HAP-1 (cell line): ENCODE results near the gene STK39.
A peak's percentile ranks its signal among the peaks of the same experiment; 100 is the strongest.

ENCODE experiments used
- DNase-seq, 2 experiments: peaks; one replicate each; pipeline ENCODE4 v3.0.0-alpha.2; 2016 to 2020; ENCODE audit warnings: low spot score in 2 of 2
- H3K27me3 ChIP-seq: fragments of 250-450 bp; sonication (Bioruptor Pico); 2 replicates; pipeline ENCODE4 v1.5.1; 2020; ENCODE audit warnings: low read depth, mild to moderate bottlenecking, moderate library complexity
- H3K36me3 ChIP-seq: fragments of 250-450 bp; sonication (Bioruptor Pico); replicated peaks from 2 replicates; pipeline ENCODE4 v1.5.1; 2020; ENCODE audit warnings: mild to moderate bottlenecking
- H3K4me1 ChIP-seq: fragments of 250-450 bp; sonication (Bioruptor Pico); 2 replicates; pipeline ENCODE4 v1.5.1; 2020; ENCODE audit warnings: mild to moderate bottlenecking
- H3K4me3 ChIP-seq: fragments of 250-450 bp; sonication (Bioruptor Pico); 2 replicates; pipeline ENCODE4 v1.5.1; 2020; ENCODE audit warnings: mild to moderate bottlenecking, moderate library complexity
- H3K9me3 ChIP-seq: fragments of 250-450 bp; sonication (Bioruptor Pico); 2 replicates; pipeline ENCODE4 v1.5.1; 2020; ENCODE audit warnings: mild to moderate bottlenecking, moderate library complexity
- in situ Hi-C: fragments of 300-500 bp; cut with MboI; formaldehyde crosslinking; loops from 3 replicates; pipeline ENCODE4 v1.14.3; 2020; ENCODE audit warnings: low sequenced_read_pairs, inconsistent platforms, mixed read lengths

Gene STK39

GRCh38 chr2:168210895-168211570, 36.4 kb downstream of the STK39 start:
- DNase-seq = no peak
- Histone ChIP-seq H3K9me3 (no peaks in the 10 kb centered on the region), H3K27me3 (no peaks in the 10 kb centered on the region), H3K36me3 (no peaks in the 10 kb centered on the region), H3K4me1 (peaks cover 9% of the 10 kb centered on the region), H3K4me3 (no peak overlapping the region)
- in situ Hi-C loops = no loop called here

- no peak for DNase-seq
- Histone ChIP-seq H3K4me3 (no peak overlapping the region), H3K36me3 (no peaks in the 10 kb centered on the region), H3K4me1 (peaks cover 9% of the 10 kb centered on the region), H3K27me3 (no peaks in the 10 kb centered on the region), H3K9me3 (no peaks in the 10 kb centered on the region)
- in situ Hi-C loops = no loop called here
These were observed 37.0 kb downstream of the STK39 start for GRCh38 chr2:168210216-168210894.

- in situ Hi-C loops = no loop called here
- Histone ChIP-seq H3K4me1 (peaks cover 20% of the 10 kb centered on the region), H3K36me3 (no peaks in the 10 kb centered on the region), H3K27me3 (no peaks in the 10 kb centered on the region), H3K9me3 (no peaks in the 10 kb centered on the region), H3K4me3 (no peak overlapping the region)
- no peak for DNase-seq
These were observed 38.7 kb downstream of the STK39 start for GRCh38 chr2:168208652-168209051.

GRCh38 chr2:168207851-168208250, 39.5 kb downstream of the STK39 start:
- no peak for DNase-seq
- no peak overlapping the region for H3K4me3 ChIP-seq
- in situ Hi-C loops = no loop called here
- no peaks in the 10 kb centered on the region for H3K9me3 ChIP-seq
- H3K36me3 ChIP-seq = no peaks in the 10 kb centered on the region
- no peaks in the 10 kb centered on the region for H3K27me3 ChIP-seq
- peaks cover 20% of the 10 kb centered on the region for H3K4me1 ChIP-seq

- DNase-seq = peak in 1 of 2 experiments; percentile 26
- Histone ChIP-seq H3K4me3 (no peak overlapping the region), H3K4me1 (peaks cover 24% of the 10 kb centered on the region), H3K9me3 (no peaks in the 10 kb centered on the region), H3K27me3 (no peaks in the 10 kb centered on the region), H3K36me3 (no peaks in the 10 kb centered on the region)
- in situ Hi-C loops = no loop called here
These were observed 43.4 kb downstream of the STK39 start for GRCh38 chr2:168203762-168204693.

GRCh38 chr2:168201584-168202116, 45.7 kb downstream of the STK39 start:
- H3K9me3 ChIP-seq = no peaks in the 10 kb centered on the region
- no peaks in the 10 kb centered on the region for H3K27me3 ChIP-seq
- in situ Hi-C loops = no loop called here
- peaks cover 24% of the 10 kb centered on the region for H3K4me1 ChIP-seq
- no peaks in the 10 kb centered on the region for H3K36me3 ChIP-seq
- peak in 1 of 2 experiments; percentile 17 for DNase-seq
- no peak overlapping the region for H3K4me3 ChIP-seq

- no peaks in the 10 kb centered on the region for H3K27me3 ChIP-seq
- no peaks in the 10 kb centered on the region for H3K36me3 ChIP-seq
- H3K9me3 ChIP-seq = no peaks in the 10 kb centered on the region
- no peak for DNase-seq
- H3K4me1 ChIP-seq = peaks cover 24% of the 10 kb centered on the region
- H3K4me3 ChIP-seq = no peak overlapping the region
- in situ Hi-C loops = no loop called here
These were observed 46.3 kb downstream of the STK39 start for GRCh38 chr2:168200930-168201583.

GRCh38 chr2:168198476-168199207, 48.8 kb downstream of the STK39 start:
- peaks cover 12% of the 10 kb centered on the region for H3K4me1 ChIP-seq
- in situ Hi-C loops = no loop called here
- no peak overlapping the region for H3K4me3 ChIP-seq
- no peaks in the 10 kb centered on the region for H3K9me3 ChIP-seq
- no peaks in the 10 kb centered on the region for H3K36me3 ChIP-seq
- no peak for DNase-seq
- H3K27me3 ChIP-seq = no peaks in the 10 kb centered on the region

- in situ Hi-C loops = no loop called here
- no peaks in the 10 kb centered on the region for H3K27me3 ChIP-seq
- H3K4me3 ChIP-seq = no peak overlapping the region
- no peak for DNase-seq
- no peaks in the 10 kb centered on the region for H3K36me3 ChIP-seq
- H3K4me1 ChIP-seq = peaks cover 11% of the 10 kb centered on the region
- no peaks in the 10 kb centered on the region for H3K9me3 ChIP-seq
These were observed 50.6 kb downstream of the STK39 start for GRCh38 chr2:168196764-168197180.

GRCh38 chr2:168194784-168195522, 52.4 kb downstream of the STK39 start:
- in situ Hi-C loops = no loop called here
- peaks cover 9% of the 10 kb centered on the region for H3K4me1 ChIP-seq
- no peaks in the 10 kb centered on the region for H3K27me3 ChIP-seq
- no peaks in the 10 kb centered on the region for H3K9me3 ChIP-seq
- no peak overlapping the region for H3K4me3 ChIP-seq
- no peaks in the 10 kb centered on the region for H3K36me3 ChIP-seq
- DNase-seq = no peak

GRCh38 chr2:168192839-168193616, 54.4 kb downstream of the STK39 start:
- in situ Hi-C loops = no loop called here
- no peak for DNase-seq
- H3K9me3 ChIP-seq = no peaks in the 10 kb centered on the region
- peaks cover 9% of the 10 kb centered on the region for H3K4me1 ChIP-seq
- no peaks in the 10 kb centered on the region for H3K27me3 ChIP-seq
- H3K4me3 ChIP-seq = no peak overlapping the region
- H3K36me3 ChIP-seq = no peaks in the 10 kb centered on the region
